Measurements from ENCODE around the gene ZNF829. TPM values are rescaled to one million over a fixed set of nuclear protein-coding genes. Genes with fewer than 3 reads are reported as not detected.
A peak's percentile ranks its signal among the peaks of the same experiment; 100 is the strongest.

ZNF829 gene
- total RNA-seq, 1 donor from 2014 or later = 3.0 TPM

DNA sequence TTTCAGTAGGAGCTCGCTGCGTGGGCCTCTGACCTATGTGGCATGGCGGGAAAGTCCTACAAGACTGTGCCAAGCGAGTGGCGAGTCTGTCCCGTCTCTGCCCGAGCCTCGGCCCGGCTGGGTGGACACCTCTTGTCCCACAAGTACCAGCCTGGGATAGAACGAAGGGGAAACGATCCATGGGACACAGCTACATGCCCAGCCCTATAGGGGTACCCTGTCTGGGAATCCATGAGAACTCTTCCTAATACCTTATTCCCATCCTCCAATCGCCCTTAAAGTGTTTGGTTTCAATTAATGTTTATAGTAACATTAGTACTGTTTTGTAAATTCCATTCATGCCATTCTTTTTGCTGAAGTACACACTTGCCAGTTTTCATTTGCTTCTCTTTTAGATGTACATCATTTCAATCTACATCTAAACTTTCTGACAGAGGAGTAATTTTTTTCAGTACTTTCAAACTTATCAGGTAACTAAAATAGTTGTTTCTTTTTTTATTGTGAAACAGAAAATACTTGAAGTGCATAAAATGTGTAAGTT, 77.2 kb downstream of the ZNF829 start:
- Histone ChIP-seq H3K4me3 (ENCODE audit: low read depth, low read length) (peak overlapping the region; percentile 60), H3K36me3 (ENCODE audit: control insufficient read depth, insufficient read depth, low read length) (no peaks in the 10 kb centered on the region), H3K27me3 (ENCODE audit: control insufficient read depth, insufficient read depth, low read length) (no peaks in the 10 kb centered on the region)
- TF ChIP-seq, protein P1, sequence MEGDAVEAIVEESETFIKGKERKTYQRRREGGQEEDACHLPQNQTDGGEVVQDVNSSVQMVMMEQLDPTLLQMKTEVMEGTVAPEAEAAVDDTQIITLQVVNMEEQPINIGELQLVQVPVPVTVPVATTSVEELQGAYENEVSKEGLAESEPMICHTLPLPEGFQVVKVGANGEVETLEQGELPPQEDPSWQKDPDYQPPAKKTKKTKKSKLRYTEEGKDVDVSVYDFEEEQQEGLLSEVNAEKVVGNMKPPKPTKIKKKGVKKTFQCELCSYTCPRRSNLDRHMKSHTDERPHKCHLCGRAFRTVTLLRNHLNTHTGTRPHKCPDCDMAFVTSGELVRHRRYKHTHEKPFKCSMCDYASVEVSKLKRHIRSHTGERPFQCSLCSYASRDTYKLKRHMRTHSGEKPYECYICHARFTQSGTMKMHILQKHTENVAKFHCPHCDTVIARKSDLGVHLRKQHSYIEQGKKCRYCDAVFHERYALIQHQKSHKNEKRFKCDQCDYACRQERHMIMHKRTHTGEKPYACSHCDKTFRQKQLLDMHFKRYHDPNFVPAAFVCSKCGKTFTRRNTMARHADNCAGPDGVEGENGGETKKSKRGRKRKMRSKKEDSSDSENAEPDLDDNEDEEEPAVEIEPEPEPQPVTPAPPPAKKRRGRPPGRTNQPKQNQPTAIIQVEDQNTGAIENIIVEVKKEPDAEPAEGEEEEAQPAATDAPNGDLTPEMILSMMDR (IDR thresholded peaks at IDR 0.05; ENCODE audit: insufficient read depth, low read length, poor library complexity, severe bottlenecking) = no peak
- DNase-seq (ENCODE audit: low read depth) = no peak

Other genes with a start within 250 kb of the ZNF829 start
- gene ZNF461, start 249.5 kb downstream of the ZNF829 start, total RNA-seq = 9.4 and 12.5 TPM in 2 replicates
- gene ZNF567, start 228.7 kb downstream of the ZNF829 start, total RNA-seq = 7.7 and 7.9 TPM in 2 replicates
- gene ZNF850, start 143.5 kb downstream of the ZNF829 start, total RNA-seq = 2.7 and 3.0 TPM in 2 replicates
- 2.8 and 3.6 TPM in 2 replicates for gene ZNF790, start 77.9 kb downstream of the ZNF829 start, total RNA-seq
- gene ZNF345, start 65.4 kb downstream of the ZNF829 start, total RNA-seq = 2.3 and 3.1 TPM in 2 replicates
- 5.7 and 6.8 TPM in 2 replicates for gene ZNF568, start within 50 bp of the ZNF829 start, total RNA-seq
- 5.8 and 9.1 TPM in 2 replicates for gene ZNF420, start 162.1 kb upstream of the ZNF829 start, total RNA-seq